ENCODE measurements around the gene SLC16A5. TPM values are rescaled to one million over a fixed set of nuclear protein-coding genes. Genes with fewer than 3 reads are reported as not detected.

The SLC16A5 gene
- total and polyA plus RNA-seq, 2 donors (not counting 1 experiment from before 2014, with no cell fraction given), result 9.3 to 14.5 TPM

- no peak for ATAC-seq (ENCODE audit: low read depth)
- peaks cover 0 to 54% of the 10 kb centered on the region in 2 experiments for H3K36me3 ChIP-seq (replicated peaks in 1 of 2; ENCODE audit: control extremely low read depth in 1 of 2, control insufficient read depth in 1 of 2, extremely low read depth in 1 of 2, insufficient read depth in 2 of 2, low read length in 1 of 2)
- H2AFZ ChIP-seq (ENCODE audit: insufficient read depth, low read depth, low read length, poor library complexity, severe bottlenecking), result no peak overlapping the region
Observed at GRCh38 chr17:75063626-75064025, 24.1 kb upstream of the SLC16A5 start.

DNA sequence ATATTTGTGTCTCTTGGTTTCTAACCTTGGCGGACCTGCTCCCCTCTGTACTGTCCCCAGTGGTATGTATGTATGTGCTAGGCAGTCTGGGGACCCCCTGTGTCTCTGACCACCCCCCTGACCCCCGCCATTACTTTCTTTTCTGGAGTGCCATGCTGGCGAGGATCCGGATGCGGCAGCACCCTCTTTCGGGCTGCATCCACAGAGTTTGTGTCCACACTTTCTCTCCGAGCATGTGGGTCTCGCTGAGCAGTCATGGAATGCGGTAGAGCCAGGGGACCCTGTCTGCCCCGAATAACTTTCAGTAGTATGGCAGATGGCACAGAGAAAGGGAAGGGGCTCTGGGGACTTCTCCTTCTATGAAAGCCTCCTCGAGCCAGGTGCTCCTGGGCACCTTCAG, 23.7 kb upstream of the SLC16A5 start:
- no peaks in the 10 kb centered on the region for H3K9me3 ChIP-seq (ENCODE audit: control extremely low read depth in 1 of 3, control insufficient read depth in 2 of 3, insufficient read depth in 1 of 3, low read length in 2 of 3)
- TF ChIP-seq EZH2 (IDR thresholded peaks at IDR 0.05; ENCODE audit: borderline replicate concordance, insufficient read depth, low read depth, low read length, poor library complexity, severe bottlenecking), result no peak
- TF ChIP-seq CTCF (IDR thresholded peaks at IDR 0.05), result no peak
- H3K27me3 ChIP-seq (replicated peaks in 1 of 4; ENCODE audit: control extremely low read depth in 1 of 4, control insufficient read depth in 3 of 4, insufficient read depth in 4 of 4, low read length in 3 of 4), result no peaks in the 10 kb centered on the region
- Mint-ChIP-seq H3K4me3 (no peak overlapping the region), H3K4me1 (no peaks in the 10 kb centered on the region), H3K27me3 (no peaks in the 10 kb centered on the region), H3K9me3 (ENCODE audit: insufficient read depth) (no peaks in the 10 kb centered on the region), H3K27ac (no peak overlapping the region)
- H3K4me1 ChIP-seq (ENCODE audit: control insufficient read depth in 2 of 2, insufficient read depth in 2 of 2, low read length in 2 of 2), result no peaks in the 10 kb centered on the region
- H3K9ac ChIP-seq (ENCODE audit: low read length), result no peak overlapping the region
- H3K4me2 ChIP-seq (replicated peaks; ENCODE audit: low read depth, low read length, poor library complexity, severe bottlenecking), result no peak overlapping the region
- no peak overlapping the region for H2AFZ ChIP-seq (ENCODE audit: insufficient read depth, low read depth, low read length, poor library complexity, severe bottlenecking)
- no peaks in the 10 kb centered on the region for H4K20me1 ChIP-seq (ENCODE audit: control insufficient read depth, insufficient read depth, low read length, poor library complexity, severe bottlenecking)
- intact Hi-C loops (cut with micrococcal nuclease), result no loop called here
- H3K4me3 ChIP-seq (ENCODE audit: control extremely low read depth in 1 of 5, extremely low read depth in 1 of 5, insufficient read depth in 1 of 5, low read depth in 2 of 5, low read length in 4 of 5), result no peak overlapping the region
- peaks cover 0 to 54% of the 10 kb centered on the region in 2 experiments for H3K36me3 ChIP-seq (replicated peaks in 1 of 2; ENCODE audit: control extremely low read depth in 1 of 2, control insufficient read depth in 1 of 2, extremely low read depth in 1 of 2, insufficient read depth in 2 of 2, low read length in 1 of 2)
- CTCF ChIA-PET, result interaction anchor here (0.9 to 1.1 kb wide), 2 partner anchors 101 to 104 kb away, joined by 3 read pairs; no protein-coding TSS in a partner anchor
- POLR2A ChIA-PET, result no interaction called here
- ATAC-seq (ENCODE audit: low read depth), result no peak
- DNase-seq, result no peak
- WGBS (ENCODE audit: insufficient coverage), result 98% methylated on average over 11 of the region's 11 CpGs
- H3K27ac ChIP-seq (ENCODE audit: low read length in 2 of 2), result no peak overlapping the region
- no peaks in the 10 kb centered on the region for H3K79me2 ChIP-seq (ENCODE audit: control insufficient read depth, insufficient read depth, low read length)

More at GRCh38 chr17:75063626-75064025, 24.1 kb upstream of the SLC16A5 start:
- no peak overlapping the region for H3K27ac Mint-ChIP-seq
- 94% methylated on average over 2 of the region's 3 CpGs for WGBS (ENCODE audit: insufficient coverage)
- Histone ChIP-seq H3K9ac (ENCODE audit: low read length) (no peak overlapping the region), H3K4me1 (ENCODE audit: control insufficient read depth in 2 of 2, insufficient read depth in 2 of 2, low read length in 2 of 2) (no peaks in the 10 kb centered on the region), H4K20me1 (ENCODE audit: control insufficient read depth, insufficient read depth, low read length, poor library complexity, severe bottlenecking) (no peaks in the 10 kb centered on the region), H3K9me3 (ENCODE audit: control extremely low read depth in 1 of 3, control insufficient read depth in 2 of 3, insufficient read depth in 1 of 3, low read length in 2 of 3) (no peaks in the 10 kb centered on the region), H3K27me3 (replicated peaks in 1 of 4; ENCODE audit: control extremely low read depth in 1 of 4, control insufficient read depth in 3 of 4, insufficient read depth in 4 of 4, low read length in 3 of 4) (no peaks in the 10 kb centered on the region), H3K4me2 (replicated peaks; ENCODE audit: low read depth, low read length, poor library complexity, severe bottlenecking) (no peak overlapping the region), H3K4me3 (ENCODE audit: control extremely low read depth in 1 of 5, extremely low read depth in 1 of 5, insufficient read depth in 1 of 5, low read depth in 2 of 5, low read length in 4 of 5) (no peak overlapping the region), H3K27ac (ENCODE audit: low read length in 2 of 2) (no peak overlapping the region), H3K79me2 (ENCODE audit: control insufficient read depth, insufficient read depth, low read length) (no peaks in the 10 kb centered on the region)
- no peak for DNase-seq
- no peaks in the 10 kb centered on the region for H3K9me3 Mint-ChIP-seq (ENCODE audit: insufficient read depth)
- H3K4me3 Mint-ChIP-seq, result no peak overlapping the region
- TF ChIP-seq CTCF (IDR thresholded peaks at IDR 0.05), result no peak
- ChIA-PET CTCF (interaction anchor here (1.1 kb wide), 1 partner anchor 104 kb away, joined by 3 read pairs; no protein-coding TSS in a partner anchor), POLR2A (interaction anchor here (0.6 kb wide), 1 partner anchor 1001 kb away, joined by 10 read pairs; no protein-coding TSS in a partner anchor)
- H3K4me1 Mint-ChIP-seq, result no peaks in the 10 kb centered on the region
- H3K27me3 Mint-ChIP-seq, result no peaks in the 10 kb centered on the region
- intact Hi-C loops (cut with micrococcal nuclease), result no loop called here
